Stimulated activated naive B cell treated with anti-CD40 and anti-IgM and Interleukin-4, amounts not matched to agents 10 μg/mL and 1 μg/mL and 100 μg/mL, for 72 hours (primary cell): ENCODE measurements around the gene PPP4R3A.
"Not testable (repeated sequence)": the region's sequence is repeated elsewhere in the genome, so short reads cannot be mapped to it uniquely, and the experiment has no call there.

Source experiments
- ATAC-seq, 2 donors: fragments of 150-1000 bp; cut with Tn5 transposase; replicated peaks; 2 replicates each; pipeline ENCODE4 v1.10.0; 2021; ENCODE audit warnings: moderate library complexity in 1 of 2
- DNase-seq: peaks from one replicate; pipeline ENCODE4 v3.0.0; 2021
- H3K27ac Mint-ChIP-seq: one replicate; pipeline ENCODE4 v1.8.0; 2022; ENCODE audit warnings: mild to moderate bottlenecking, mixed read lengths
- H3K27me3 Mint-ChIP-seq, 2 donors: one replicate each; pipeline ENCODE4 v1.8.0; 2022; ENCODE audit warnings: mixed read lengths in 2 of 2
- H3K36me3 Mint-ChIP-seq, 2 donors: one replicate each; pipeline ENCODE4 v1.8.0; 2022; ENCODE audit warnings: mixed read lengths in 2 of 2, mild to moderate bottlenecking in 1 of 2
- H3K4me1 Mint-ChIP-seq, 2 donors: one replicate each; pipeline ENCODE4 v1.8.0; 2022; ENCODE audit warnings: mixed read lengths in 2 of 2, mild to moderate bottlenecking in 1 of 2
- H3K4me3 Mint-ChIP-seq, 2 donors: one replicate each; pipeline ENCODE4 v1.8.0; 2022; ENCODE audit warnings: mild to moderate bottlenecking in 2 of 2, mixed read lengths in 2 of 2, moderate library complexity in 1 of 2
- H3K9me3 Mint-ChIP-seq, 2 donors: one replicate each; pipeline ENCODE4 v1.8.0; 2022; ENCODE audit warnings: mixed read lengths in 2 of 2, mild to moderate bottlenecking in 1 of 2

The PPP4R3A gene

GRCh38 chr14:91516663-91517388, 6.7 kb upstream of the PPP4R3A start:
- Mint-ChIP-seq H3K27me3 (peaks cover 6 to 15% of the 10 kb centered on the region in 2 donors), H3K4me3 (no peak overlapping the region), H3K36me3 (no peaks in the 10 kb centered on the region), H3K4me1 (no peaks in the 10 kb centered on the region), H3K27ac (no peak overlapping the region), H3K9me3 (no peaks in the 10 kb centered on the region)
- no peak for ATAC-seq
- no peak for DNase-seq

- no peaks in the 10 kb centered on the region for H3K9me3 Mint-ChIP-seq
- ATAC-seq (no peak), DNase-seq (no peak)
- H3K36me3 Mint-ChIP-seq: no peaks in the 10 kb centered on the region
- peaks cover 6 to 15% of the 10 kb centered on the region in 2 donors for H3K27me3 Mint-ChIP-seq
- peaks cover 2% of the 10 kb centered on the region in 2 donors for H3K4me1 Mint-ChIP-seq
- no peak overlapping the region for H3K27ac Mint-ChIP-seq
- no peak overlapping the region for H3K4me3 Mint-ChIP-seq
These were observed 5.9 kb upstream of the PPP4R3A start for GRCh38 chr14:91515979-91516378.

GRCh38 chr14:91511043-91511383, 903 bp upstream of the PPP4R3A start:
- Mint-ChIP-seq H3K4me3 (peak overlapping the region; percentile 88 to 97), H3K4me1 (peaks cover 7 to 15% of the 10 kb centered on the region in 2 donors), H3K27ac (peak overlapping the region; percentile 100), H3K36me3 (peaks cover 11 to 24% of the 10 kb centered on the region in 2 donors), H3K9me3 (no peaks in the 10 kb centered on the region), H3K27me3 (peaks cover 0 to 3% of the 10 kb centered on the region in 2 donors)
- ATAC-seq (no peak), DNase-seq (no peak)

GRCh38 chr14:91509878-91510170, 286 bp downstream of the PPP4R3A start:
- H3K4me3 Mint-ChIP-seq: peak overlapping the region; percentile 88 to 97
- H3K4me1 Mint-ChIP-seq: peaks cover 9 to 24% of the 10 kb centered on the region in 2 donors
- no peaks in the 10 kb centered on the region for H3K9me3 Mint-ChIP-seq
- no peak for DNase-seq
- H3K27me3 Mint-ChIP-seq: no peaks in the 10 kb centered on the region
- H3K27ac Mint-ChIP-seq: peak overlapping the region; percentile 100
- H3K36me3 Mint-ChIP-seq: peaks cover 14 to 27% of the 10 kb centered on the region in 2 donors
- peak; percentile 41 to 47 for ATAC-seq

- peak; percentile 10 for ATAC-seq
These were observed 830 bp downstream of the PPP4R3A start for GRCh38 chr14:91509083-91509877.

GRCh38 chr14:91508105-91508504, 2.0 kb downstream of the PPP4R3A start:
- Mint-ChIP-seq H3K4me1 (peaks cover 15 to 38% of the 10 kb centered on the region in 2 donors), H3K36me3 (peaks cover 22 to 36% of the 10 kb centered on the region in 2 donors)

More at GRCh38 chr14:91509083-91509877, 830 bp downstream of the PPP4R3A start:
- Mint-ChIP-seq H3K27me3 (no peaks in the 10 kb centered on the region), H3K4me1 (peaks cover 10 to 29% of the 10 kb centered on the region in 2 donors), H3K27ac (peak overlapping the region; percentile 97), H3K4me3 (peak overlapping the region; percentile 88 to 97), H3K36me3 (peaks cover 15 to 30% of the 10 kb centered on the region in 2 donors), H3K9me3 (no peaks in the 10 kb centered on the region)
- peak; percentile 29 for DNase-seq

GRCh38 chr14:91506226-91506625, 3.9 kb downstream of the PPP4R3A start:
- Mint-ChIP-seq H3K27me3 (no peaks in the 10 kb centered on the region), H3K4me1 (peaks cover 20 to 39% of the 10 kb centered on the region in 2 donors), H3K27ac (peak overlapping the region; percentile 62), H3K9me3 (no peaks in the 10 kb centered on the region), H3K36me3 (peaks cover 28 to 47% of the 10 kb centered on the region in 2 donors), H3K4me3 (peak overlapping the region in 1 of 2 donors; percentile 28)
- ATAC-seq (no peak), DNase-seq (no peak)

More at GRCh38 chr14:91508105-91508504, 2.0 kb downstream of the PPP4R3A start:
- peak overlapping the region; percentile 88 to 96 for H3K4me3 Mint-ChIP-seq
- no peaks in the 10 kb centered on the region for H3K27me3 Mint-ChIP-seq
- ATAC-seq (no peak), DNase-seq (no peak)
- H3K9me3 Mint-ChIP-seq: no peaks in the 10 kb centered on the region
- peak overlapping the region; percentile 97 for H3K27ac Mint-ChIP-seq

- H3K36me3 Mint-ChIP-seq: peaks cover 29 to 42% of the 10 kb centered on the region in 2 donors
- peak overlapping the region; percentile 52 for H3K27ac Mint-ChIP-seq
- peaks cover 25 to 49% of the 10 kb centered on the region in 2 donors for H3K4me1 Mint-ChIP-seq
- no peaks in the 10 kb centered on the region for H3K9me3 Mint-ChIP-seq
- H3K4me3 Mint-ChIP-seq: peak overlapping the region in 1 of 2 donors; percentile 37
- ATAC-seq: no peak
- no peak for DNase-seq
- no peaks in the 10 kb centered on the region for H3K27me3 Mint-ChIP-seq
These were observed 7.1 kb downstream of the PPP4R3A start for GRCh38 chr14:91503000-91503504.

GRCh38 chr14:91501951-91502930, 7.9 kb downstream of the PPP4R3A start:
- DNase-seq (no peak), ATAC-seq (no peak)
- peaks cover 35 to 42% of the 10 kb centered on the region in 2 donors for H3K36me3 Mint-ChIP-seq
- H3K27me3 Mint-ChIP-seq: no peaks in the 10 kb centered on the region
- no peak overlapping the region for H3K4me3 Mint-ChIP-seq
- no peak overlapping the region for H3K27ac Mint-ChIP-seq
- peaks cover 31 to 57% of the 10 kb centered on the region in 2 donors for H3K4me1 Mint-ChIP-seq
- H3K9me3 Mint-ChIP-seq: no peaks in the 10 kb centered on the region

- peaks cover 33 to 40% of the 10 kb centered on the region in 2 donors for H3K36me3 Mint-ChIP-seq
- no peaks in the 10 kb centered on the region for H3K9me3 Mint-ChIP-seq
- H3K4me3 Mint-ChIP-seq: no peak overlapping the region
- ATAC-seq: no peak
- no peaks in the 10 kb centered on the region for H3K27me3 Mint-ChIP-seq
- no peak for DNase-seq
- no peak overlapping the region for H3K27ac Mint-ChIP-seq
- H3K4me1 Mint-ChIP-seq: peaks cover 34 to 59% of the 10 kb centered on the region in 2 donors
These were observed 8.8 kb downstream of the PPP4R3A start for GRCh38 chr14:91501348-91501747.

- no peaks in the 10 kb centered on the region for H3K9me3 Mint-ChIP-seq
- H3K4me3 Mint-ChIP-seq: peak overlapping the region in 1 of 2 donors; percentile 68
- H3K4me1 Mint-ChIP-seq: peaks cover 48 to 74% of the 10 kb centered on the region in 2 donors
- DNase-seq (no peak), ATAC-seq (no peak)
- peaks cover 25 to 30% of the 10 kb centered on the region in 2 donors for H3K36me3 Mint-ChIP-seq
- peak overlapping the region; percentile 33 for H3K27ac Mint-ChIP-seq
- H3K27me3 Mint-ChIP-seq: no peaks in the 10 kb centered on the region
These were observed 13.3 kb downstream of the PPP4R3A start for GRCh38 chr14:91496790-91497189.

GRCh38 chr14:91494392-91495065, 15.6 kb downstream of the PPP4R3A start:
- not testable (repeated sequence) for H3K27me3 Mint-ChIP-seq, H3K9me3 Mint-ChIP-seq, DNase-seq
- ATAC-seq: peak; percentile 43 to 58
- H3K36me3 Mint-ChIP-seq: peaks cover 20 to 24% of the 10 kb centered on the region in 2 donors
- H3K27ac Mint-ChIP-seq: peak overlapping the region; percentile 81
- H3K4me3 Mint-ChIP-seq: peak overlapping the region; percentile 44 to 62
- H3K4me1 Mint-ChIP-seq: peaks cover 42 to 74% of the 10 kb centered on the region in 2 donors

- Mint-ChIP-seq H3K27me3 (no peaks in the 10 kb centered on the region), H3K9me3 (no peaks in the 10 kb centered on the region), H3K4me1 (peaks cover 39 to 70% of the 10 kb centered on the region in 2 donors), H3K36me3 (peaks cover 19 to 23% of the 10 kb centered on the region in 2 donors), H3K27ac (no peak overlapping the region), H3K4me3 (no peak overlapping the region)
- DNase-seq (no peak), ATAC-seq (no peak)
These were observed 16.9 kb downstream of the PPP4R3A start for GRCh38 chr14:91493169-91493568.
